Mesendoderm (in vitro differentiated cells): ENCODE data around the gene NLK.

ENCODE experiments used
- DNase-seq: peaks from one replicate; pipeline ENCODE4 v3.0.0; 2013
- H2AK5ac ChIP-seq: 2 replicates; pipeline ENCODE4 v1.6.1; 2013; ENCODE audit warnings: low read length, inconsistent platforms
- H2BK120ac ChIP-seq: 2 replicates; pipeline ENCODE4 v1.6.1; 2013; ENCODE audit warnings: low read depth, mild to moderate bottlenecking, low read length, moderate library complexity, mixed read lengths
- H2BK15ac ChIP-seq: replicated peaks from 2 replicates; pipeline ENCODE4 v1.6.1; 2013; ENCODE audit warnings: low read depth, mild to moderate bottlenecking, moderate library complexity
- H2BK5ac ChIP-seq: 2 replicates; pipeline ENCODE4 v1.6.1; 2013; ENCODE audit warnings: low read length, inconsistent platforms
- H3K18ac ChIP-seq: 2 replicates; pipeline ENCODE4 v1.6.1; 2013; ENCODE audit warnings: mild to moderate bottlenecking, low read length, mixed read lengths
- H3K23ac ChIP-seq: one replicate; pipeline ENCODE4 v1.6.1; 2013; ENCODE audit warnings: low read length
- H3K27ac ChIP-seq: 2 replicates; pipeline ENCODE4 v1.5.1; 2013; ENCODE audit warnings: low read depth, mild to moderate bottlenecking, inconsistent platforms, low read length, moderate library complexity
- H3K27me3 ChIP-seq: 2 replicates; pipeline ENCODE4 v1.6.1; 2013; ENCODE audit warnings: low read length, control low read depth, mild to moderate bottlenecking, inconsistent platforms; ENCODE audit not compliant: insufficient read depth, poor library complexity
- H3K36me3 ChIP-seq: 2 replicates; pipeline ENCODE4 v1.6.1; 2013; ENCODE audit warnings: low read length, inconsistent platforms; ENCODE audit not compliant: control insufficient read depth, insufficient read depth
- H3K4ac ChIP-seq: one replicate; pipeline ENCODE4 v1.6.1; 2013; ENCODE audit warnings: low read depth, mild to moderate bottlenecking, low read length, moderate library complexity
- H3K4me1 ChIP-seq: 2 replicates; pipeline ENCODE4 v1.6.1; 2013; ENCODE audit warnings: low read depth, low read length, inconsistent platforms; ENCODE audit not compliant: control insufficient read depth
- H3K4me2 ChIP-seq: 2 replicates; pipeline ENCODE4 v1.6.1; 2013; ENCODE audit warnings: low read length
- H3K4me3 ChIP-seq: 2 replicates; pipeline ENCODE4 v1.5.1; 2013; ENCODE audit warnings: mild to moderate bottlenecking, low read length
- H3K56ac ChIP-seq: one replicate; pipeline ENCODE4 v1.6.1; 2013; ENCODE audit warnings: low read length
- H3K79me1 ChIP-seq: 2 replicates; pipeline ENCODE4 v1.6.1; 2013; ENCODE audit warnings: low read length, inconsistent platforms
- H3K79me2 ChIP-seq: 2 replicates; pipeline ENCODE4 v1.6.1; 2013; ENCODE audit warnings: mild to moderate bottlenecking, low read length; ENCODE audit not compliant: control insufficient read depth, insufficient read depth
- H3K9ac ChIP-seq: 2 replicates; pipeline ENCODE4 v1.6.1; 2013; ENCODE audit warnings: low read length, inconsistent platforms
- H4K5ac ChIP-seq: one replicate; pipeline ENCODE4 v1.6.1; 2013; ENCODE audit warnings: low read length
- H4K8ac ChIP-seq: one replicate; pipeline ENCODE4 v1.6.1; 2013; ENCODE audit warnings: low read depth, mild to moderate bottlenecking, control low read depth, low read length, moderate library complexity
- WGBS: extraction: QIAGEN DNeasy Blood & Tissue Kit; methylation state at CpG from one replicate; pipeline ENCODE4 v1.1.7; 2013; ENCODE audit warnings: low lambda C conversion rate, missing lambda C conversion rate; ENCODE audit not compliant: insufficient coverage; ENCODE audit errors: extremely low coverage; 5-methylcytosine and 5-hydroxymethylcytosine counted together

The NLK gene

DNA sequence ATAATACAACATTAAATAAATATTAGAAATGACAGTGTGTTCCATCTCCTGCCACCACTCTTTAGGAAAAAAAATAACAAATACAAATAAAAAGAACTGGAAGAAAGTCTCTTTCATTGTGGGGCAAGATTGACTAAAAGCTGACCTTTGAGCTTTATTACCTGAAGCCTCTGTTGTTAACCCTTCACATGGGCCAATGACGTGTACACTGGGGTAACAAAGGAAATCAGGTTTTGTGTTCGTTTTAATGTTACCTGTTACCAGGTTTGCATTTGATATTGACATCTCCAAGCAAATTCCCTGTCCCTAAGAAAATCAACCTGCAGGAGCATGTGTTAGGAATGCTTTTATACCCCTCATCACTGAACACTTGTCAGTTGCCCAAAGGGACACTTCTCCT is 39.0 kb downstream of the NLK start:
- Histone ChIP-seq H3K4me3 (no peak overlapping the region), H4K8ac (no peak overlapping the region), H3K4ac (no peak overlapping the region), H3K79me1 (peaks cover 8% of the 10 kb centered on the region), H2AK5ac (no peak overlapping the region), H3K27ac (no peak overlapping the region), H2BK120ac (no peak overlapping the region), H3K18ac (no peak overlapping the region), H4K5ac (no peak overlapping the region), H3K9ac (no peak overlapping the region), H3K4me2 (no peak overlapping the region), H3K56ac (no peak overlapping the region), H2BK5ac (no peak overlapping the region), H2BK15ac (no peak overlapping the region), H3K79me2 (peaks cover 19% of the 10 kb centered on the region), H3K27me3 (no peaks in the 10 kb centered on the region), H3K36me3 (no peaks in the 10 kb centered on the region), H3K23ac (no peak overlapping the region), H3K4me1 (peaks cover 3% of the 10 kb centered on the region)
- no peak for DNase-seq
- WGBS, result no CpG with 5 or more reads among the region's 2 CpGs

DNA sequence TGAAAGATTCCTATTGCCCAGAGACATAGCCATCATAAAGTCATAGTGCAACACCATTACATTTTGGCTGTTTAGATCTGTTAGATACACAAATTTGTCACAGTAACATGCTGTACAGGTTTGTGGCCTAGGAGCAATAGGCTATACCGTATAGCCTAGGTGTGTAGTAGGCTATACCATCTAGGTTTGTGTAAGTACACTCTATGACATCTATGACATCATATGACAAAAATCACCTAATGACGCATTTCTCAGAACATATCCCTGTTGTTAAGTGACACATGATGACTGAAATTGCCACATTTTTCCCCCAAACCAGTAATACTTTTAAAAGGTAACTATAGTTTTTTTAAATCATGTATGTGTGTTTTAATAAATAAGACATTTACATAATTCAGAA is 43.3 kb downstream of the NLK start:
- Histone ChIP-seq H3K4me1 (peaks cover 3% of the 10 kb centered on the region), H4K8ac (no peak overlapping the region), H2BK15ac (no peak overlapping the region), H3K79me2 (peaks cover 19% of the 10 kb centered on the region), H2BK5ac (no peak overlapping the region), H3K4me2 (no peak overlapping the region), H3K4ac (no peak overlapping the region), H3K79me1 (peaks cover 5% of the 10 kb centered on the region), H3K27ac (no peak overlapping the region), H3K27me3 (no peaks in the 10 kb centered on the region), H3K4me3 (no peak overlapping the region), H3K9ac (no peak overlapping the region), H3K36me3 (no peaks in the 10 kb centered on the region), H3K23ac (no peak overlapping the region), H2BK120ac (no peak overlapping the region), H2AK5ac (no peak overlapping the region), H3K18ac (no peak overlapping the region), H3K56ac (no peak overlapping the region), H4K5ac (no peak overlapping the region)
- DNase-seq, result no peak
- no CpG with 5 or more reads among the region's 2 CpGs for WGBS

DNA sequence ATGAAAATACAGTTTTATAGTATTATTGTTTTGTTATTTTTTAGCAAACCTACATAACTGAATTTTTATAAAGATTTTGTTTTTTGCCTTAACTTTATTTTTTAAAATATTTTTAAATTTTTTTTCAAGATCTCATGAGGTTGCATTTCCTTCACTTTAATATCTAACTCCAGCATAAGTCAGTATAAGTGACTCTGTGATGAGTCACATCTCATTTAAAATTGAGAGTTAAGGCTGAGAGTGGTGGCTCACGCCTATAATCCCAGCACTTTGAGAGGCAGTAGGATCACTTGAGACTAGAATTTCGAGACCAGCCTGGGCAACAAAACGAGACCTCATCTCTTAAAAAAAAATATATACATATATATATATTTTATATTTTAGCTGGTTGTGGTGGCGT is 44.0 kb downstream of the NLK start:
- H3K79me2 ChIP-seq, result peaks cover 13% of the 10 kb centered on the region
- no peak overlapping the region for H2BK15ac ChIP-seq
- no peak overlapping the region for H3K4me2 ChIP-seq
- H2AK5ac ChIP-seq, result no peak overlapping the region
- WGBS, result no CpG with 5 or more reads among the region's 4 CpGs
- H3K23ac ChIP-seq, result no peak overlapping the region
- no peaks in the 10 kb centered on the region for H3K36me3 ChIP-seq
- H3K79me1 ChIP-seq, result peaks cover 4% of the 10 kb centered on the region
- H4K8ac ChIP-seq, result no peak overlapping the region
- no peak overlapping the region for H3K18ac ChIP-seq
- no peaks in the 10 kb centered on the region for H3K27me3 ChIP-seq
- no peak overlapping the region for H3K4me3 ChIP-seq
- no peak for DNase-seq
- H3K56ac ChIP-seq, result no peak overlapping the region
- no peak overlapping the region for H3K4ac ChIP-seq
- no peak overlapping the region for H4K5ac ChIP-seq
- peaks cover 3% of the 10 kb centered on the region for H3K4me1 ChIP-seq
- H2BK120ac ChIP-seq, result no peak overlapping the region
- H3K9ac ChIP-seq, result no peak overlapping the region
- H3K27ac ChIP-seq, result no peak overlapping the region
- no peak overlapping the region for H2BK5ac ChIP-seq

DNA sequence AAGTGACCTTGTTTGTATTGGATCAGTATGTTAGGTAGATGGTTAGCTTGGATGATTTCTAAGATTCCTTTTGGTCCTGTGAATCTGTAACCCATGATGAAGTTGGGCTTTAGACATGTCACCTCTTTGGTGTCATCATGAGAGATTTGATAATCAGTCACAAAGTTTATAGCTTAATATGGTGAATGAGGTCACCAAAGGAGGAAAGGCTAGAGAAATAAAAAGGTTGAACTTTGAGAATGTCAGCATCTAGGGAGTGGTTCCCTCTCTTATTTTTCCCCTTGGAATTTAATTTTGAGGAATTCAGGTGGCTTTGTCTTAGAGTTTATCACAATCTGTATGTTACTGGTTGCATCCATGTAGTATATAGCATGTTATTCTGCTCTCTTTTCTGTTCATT is 45.3 kb downstream of the NLK start:
- H2BK5ac ChIP-seq, result no peak overlapping the region
- H2AK5ac ChIP-seq, result no peak overlapping the region
- H3K79me1 ChIP-seq, result peaks cover 2% of the 10 kb centered on the region
- no peaks in the 10 kb centered on the region for H3K27me3 ChIP-seq
- H3K79me2 ChIP-seq, result peaks cover 13% of the 10 kb centered on the region
- H3K4ac ChIP-seq, result no peak overlapping the region
- H3K4me1 ChIP-seq, result peaks cover 4% of the 10 kb centered on the region
- DNase-seq, result no peak
- no peak overlapping the region for H3K56ac ChIP-seq
- no peak overlapping the region for H3K4me2 ChIP-seq
- no peak overlapping the region for H3K18ac ChIP-seq
- H3K36me3 ChIP-seq, result no peaks in the 10 kb centered on the region
- no peak overlapping the region for H4K8ac ChIP-seq
- no peak overlapping the region for H3K4me3 ChIP-seq
- H3K9ac ChIP-seq, result no peak overlapping the region
- no peak overlapping the region for H3K27ac ChIP-seq
- H4K5ac ChIP-seq, result no peak overlapping the region
- no peak overlapping the region for H2BK15ac ChIP-seq
- no peak overlapping the region for H3K23ac ChIP-seq
- H2BK120ac ChIP-seq, result no peak overlapping the region

DNA sequence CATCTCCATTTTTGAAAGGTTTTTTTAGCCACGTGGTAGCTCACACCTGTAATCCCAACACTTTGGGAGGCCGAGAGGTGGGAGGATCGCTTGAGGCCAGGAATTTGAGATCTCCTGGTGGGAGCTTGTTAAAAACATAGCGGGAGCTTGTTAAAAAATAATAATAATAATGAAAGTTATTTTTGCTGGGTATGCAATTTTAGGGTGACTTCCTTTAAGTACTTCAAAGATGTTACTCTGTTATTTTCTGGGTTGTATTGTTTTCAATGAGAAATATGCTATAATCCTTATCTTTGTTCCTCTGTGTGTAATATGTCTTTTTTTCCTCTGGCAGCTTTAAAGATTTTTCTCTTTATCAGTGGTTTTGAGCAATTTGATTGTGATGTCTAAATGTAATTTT is 48.1 kb downstream of the NLK start:
- H3K23ac ChIP-seq, result no peak overlapping the region
- H3K4me1 ChIP-seq, result peaks cover 2% of the 10 kb centered on the region
- no peak overlapping the region for H3K4me3 ChIP-seq
- no peak overlapping the region for H2AK5ac ChIP-seq
- no peak overlapping the region for H3K4ac ChIP-seq
- H3K27me3 ChIP-seq, result no peaks in the 10 kb centered on the region
- WGBS, result no CpG with 5 or more reads among the region's 4 CpGs
- H3K79me2 ChIP-seq, result peaks cover 12% of the 10 kb centered on the region
- H3K27ac ChIP-seq, result no peak overlapping the region
- no peak for DNase-seq
- no peak overlapping the region for H3K56ac ChIP-seq
- no peak overlapping the region for H3K9ac ChIP-seq
- no peak overlapping the region for H4K8ac ChIP-seq
- no peak overlapping the region for H3K18ac ChIP-seq
- no peak overlapping the region for H3K4me2 ChIP-seq
- no peak overlapping the region for H2BK5ac ChIP-seq
- no peaks in the 10 kb centered on the region for H3K36me3 ChIP-seq
- H2BK15ac ChIP-seq, result no peak overlapping the region
- no peak overlapping the region for H2BK120ac ChIP-seq
- H4K5ac ChIP-seq, result no peak overlapping the region
- peaks cover 2% of the 10 kb centered on the region for H3K79me1 ChIP-seq

DNA sequence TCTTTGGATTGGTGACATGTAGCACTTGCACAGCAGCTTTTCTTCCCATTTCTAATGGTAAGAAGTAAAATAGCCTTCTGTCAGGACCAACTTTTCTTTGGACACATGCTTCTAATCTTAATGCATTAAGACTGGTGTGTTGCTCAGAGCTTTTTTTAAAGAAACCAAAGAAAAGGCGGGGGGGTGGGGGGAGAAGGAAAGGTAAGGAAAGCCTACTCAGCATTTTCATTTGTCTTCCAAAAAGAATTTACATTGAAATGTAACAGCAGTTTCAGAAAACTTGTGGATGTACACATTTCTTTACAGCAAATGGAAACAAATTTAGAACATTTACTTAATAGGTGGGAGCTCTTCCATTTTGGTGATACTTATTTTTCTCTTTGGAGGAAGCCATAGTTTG is 49.6 kb downstream of the NLK start:
- H3K18ac ChIP-seq, result no peak overlapping the region
- H3K4me2 ChIP-seq, result no peak overlapping the region
- peaks cover 2% of the 10 kb centered on the region for H3K4me1 ChIP-seq
- H2BK120ac ChIP-seq, result no peak overlapping the region
- no peak overlapping the region for H2AK5ac ChIP-seq
- H3K79me1 ChIP-seq, result peaks cover 3% of the 10 kb centered on the region
- no CpG with 5 or more reads among the region's 1 CpG for WGBS
- no peak overlapping the region for H4K5ac ChIP-seq
- H3K56ac ChIP-seq, result no peak overlapping the region
- no peak overlapping the region for H4K8ac ChIP-seq
- no peaks in the 10 kb centered on the region for H3K27me3 ChIP-seq
- H3K9ac ChIP-seq, result no peak overlapping the region
- no peak for DNase-seq
- H3K79me2 ChIP-seq, result peaks cover 15% of the 10 kb centered on the region
- no peak overlapping the region for H3K4me3 ChIP-seq
- no peak overlapping the region for H2BK15ac ChIP-seq
- no peak overlapping the region for H2BK5ac ChIP-seq
- no peak overlapping the region for H3K4ac ChIP-seq
- no peaks in the 10 kb centered on the region for H3K36me3 ChIP-seq
- no peak overlapping the region for H3K23ac ChIP-seq
- no peak overlapping the region for H3K27ac ChIP-seq
